Measurements from ENCODE around the gene DNM2. TPM values are rescaled to one million over a fixed set of nuclear protein-coding genes. Genes with fewer than 3 reads are reported as not detected.

DNM2 gene
- total RNA-seq, 1 donor from 2014 or later, result 273 TPM

DNA sequence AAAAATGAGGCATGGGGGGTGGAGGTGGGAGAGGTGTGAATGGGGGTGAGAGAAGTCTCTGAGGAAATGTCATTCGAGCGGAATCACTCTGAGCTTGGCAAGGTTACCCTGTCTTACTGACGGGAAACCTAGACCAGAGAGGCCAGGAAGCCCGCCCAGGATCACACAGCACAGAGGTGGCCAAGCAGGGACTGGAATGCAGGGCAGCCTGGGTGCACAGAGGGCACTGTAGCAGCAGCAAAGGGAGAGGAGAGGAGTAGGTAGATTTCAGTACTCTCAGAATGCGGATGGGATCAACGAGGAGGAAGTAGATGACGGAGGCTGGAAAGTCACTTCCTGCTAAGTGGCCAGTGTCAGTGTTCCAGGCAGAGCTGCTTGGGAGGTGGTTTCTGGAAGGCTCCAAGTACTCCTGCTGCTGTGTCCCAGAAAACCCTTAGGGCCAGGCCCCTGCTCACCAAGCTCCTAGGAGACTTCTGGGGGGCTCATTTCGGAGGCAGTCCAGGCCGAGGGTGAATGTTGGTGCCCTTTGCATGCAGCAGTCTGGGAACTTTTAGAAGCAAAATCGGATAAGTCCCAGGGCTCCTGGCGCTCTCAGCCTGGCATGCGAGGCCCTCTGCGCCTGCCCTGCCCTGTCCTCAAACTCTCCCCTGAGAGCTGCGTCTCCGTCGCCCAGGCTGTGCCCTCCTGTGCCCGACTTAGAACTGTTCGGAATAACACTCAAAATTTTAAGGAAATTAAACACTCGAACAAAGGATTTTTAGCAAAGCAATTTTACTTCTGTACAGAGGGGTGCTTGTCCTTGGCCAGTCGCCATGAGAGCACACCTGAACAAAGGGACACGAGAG is 33.5 kb downstream of the DNM2 start:
- intact Hi-C loops (cut with micrococcal nuclease), result no loop called here

DNA sequence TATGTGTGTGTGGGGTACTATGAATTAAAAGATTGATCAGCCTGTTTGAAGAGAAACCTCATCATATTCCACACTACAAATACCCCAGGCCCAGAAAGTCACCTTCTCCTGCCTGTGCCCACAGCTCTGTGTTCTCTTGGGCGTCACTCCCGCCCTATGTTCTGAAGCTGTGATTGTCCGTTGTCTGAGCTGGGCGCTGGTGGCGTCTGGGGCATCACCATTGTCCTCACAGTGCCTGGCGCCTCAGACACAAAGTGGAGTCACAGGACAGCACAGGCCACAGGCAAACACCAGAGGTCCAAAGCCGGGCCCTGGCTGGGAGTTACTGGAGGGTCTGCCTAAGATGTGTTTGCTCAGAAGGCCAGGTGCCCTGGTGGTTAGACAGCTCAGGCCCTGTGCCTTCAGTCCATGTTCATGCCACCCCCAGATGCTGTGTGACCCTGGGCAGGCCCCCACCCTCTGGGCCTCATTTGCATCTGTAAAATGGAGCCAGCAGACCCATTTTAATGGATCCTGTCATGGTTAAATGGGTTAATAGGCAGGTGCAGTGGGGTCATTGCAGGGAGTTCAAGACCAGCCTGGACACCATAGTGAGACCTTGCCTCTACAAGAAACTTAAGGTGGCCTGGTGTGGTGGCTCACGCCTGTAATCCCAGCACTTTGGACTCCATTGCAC is 34.5 kb downstream of the DNM2 start:
- intact Hi-C loops (cut with micrococcal nuclease), result no loop called here

DNA sequence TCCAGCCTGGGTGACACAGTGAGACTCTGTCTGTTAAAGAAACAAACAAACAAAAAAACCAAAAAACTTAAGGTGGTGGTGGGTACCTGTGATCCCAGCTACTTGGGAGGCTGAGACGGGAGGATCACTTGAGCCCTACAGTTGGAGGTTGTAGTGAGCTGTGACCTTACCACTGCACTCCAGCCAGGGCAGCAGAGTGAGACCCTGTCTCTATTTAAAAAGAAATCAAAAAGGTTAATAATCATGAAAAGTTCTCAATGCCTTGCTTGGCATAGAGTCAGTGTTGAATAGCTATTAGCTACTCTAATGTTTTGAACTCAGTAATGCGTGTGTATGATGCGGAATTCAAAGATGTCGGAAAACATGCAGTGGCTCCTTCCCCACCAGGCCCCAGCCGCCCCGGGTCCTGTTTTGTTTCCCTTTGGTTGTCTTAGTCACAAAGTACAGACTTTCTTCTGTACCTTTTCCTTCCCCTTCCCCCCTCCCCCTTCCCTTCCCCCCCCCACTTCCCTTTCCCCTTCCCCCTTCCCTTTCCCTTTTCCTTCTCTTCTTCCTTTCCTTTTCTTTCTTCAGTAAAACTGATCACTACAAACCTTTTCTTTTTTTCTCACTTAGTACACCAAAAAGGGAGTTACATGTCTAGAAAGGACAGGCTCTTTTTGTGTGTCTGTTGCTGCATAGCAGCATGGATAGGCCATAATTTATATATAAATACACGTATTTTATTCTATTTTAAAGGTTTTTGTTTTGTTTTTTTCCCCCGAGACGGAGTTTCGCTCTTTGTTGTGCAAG is 35.2 kb downstream of the DNM2 start:
- intact Hi-C loops (cut with micrococcal nuclease), result no loop called here

DNA sequence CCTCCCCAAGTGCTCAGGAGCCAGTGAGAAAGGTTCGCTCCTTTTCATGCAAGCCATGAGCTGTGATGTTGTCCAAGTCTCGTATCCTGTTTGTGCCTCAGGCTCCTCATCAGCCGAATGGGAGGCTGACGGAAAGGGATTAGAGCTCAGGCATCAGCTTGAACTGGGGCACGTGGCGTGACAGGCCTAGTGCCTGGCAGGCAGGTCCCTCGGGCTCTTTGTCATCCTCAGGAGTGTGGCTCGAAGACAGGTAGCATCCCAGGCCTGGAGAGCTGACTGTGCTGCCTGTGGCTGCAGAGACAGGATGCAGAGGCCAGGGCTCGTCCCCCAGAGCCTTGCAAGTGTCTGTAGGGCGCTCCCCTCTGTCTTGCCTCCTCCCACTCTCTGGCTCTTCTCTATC is 38.5 kb downstream of the DNM2 start:
- intact Hi-C loops (cut with micrococcal nuclease), result loop anchor here (5.0 kb wide), 1 partner anchor 104 kb away; the partner anchor contains the start of gene ILF3

DNA sequence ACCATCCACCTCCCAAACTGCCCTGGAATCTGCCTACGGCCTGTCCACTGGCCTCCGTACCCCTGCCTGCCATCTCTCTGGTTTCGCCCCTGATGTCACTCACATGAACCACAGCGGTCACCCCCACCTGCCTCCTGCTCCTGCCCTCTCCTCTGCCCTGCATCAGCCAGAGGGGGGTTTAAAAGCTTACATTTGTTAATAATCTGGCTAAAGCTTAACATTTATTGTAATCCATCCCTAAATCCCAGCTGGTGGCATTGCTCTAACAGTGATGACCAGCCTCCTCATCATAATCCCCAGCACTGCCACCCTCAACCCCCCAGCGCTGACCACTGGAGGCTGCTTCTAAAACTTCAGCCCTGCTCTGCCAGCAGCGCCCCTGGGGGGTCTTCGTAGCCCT is 38.9 kb downstream of the DNM2 start:
- intact Hi-C loops (cut with micrococcal nuclease), result loop anchor here (5.0 kb wide), 1 partner anchor 104 kb away; the partner anchor contains the start of gene ILF3

DNA sequence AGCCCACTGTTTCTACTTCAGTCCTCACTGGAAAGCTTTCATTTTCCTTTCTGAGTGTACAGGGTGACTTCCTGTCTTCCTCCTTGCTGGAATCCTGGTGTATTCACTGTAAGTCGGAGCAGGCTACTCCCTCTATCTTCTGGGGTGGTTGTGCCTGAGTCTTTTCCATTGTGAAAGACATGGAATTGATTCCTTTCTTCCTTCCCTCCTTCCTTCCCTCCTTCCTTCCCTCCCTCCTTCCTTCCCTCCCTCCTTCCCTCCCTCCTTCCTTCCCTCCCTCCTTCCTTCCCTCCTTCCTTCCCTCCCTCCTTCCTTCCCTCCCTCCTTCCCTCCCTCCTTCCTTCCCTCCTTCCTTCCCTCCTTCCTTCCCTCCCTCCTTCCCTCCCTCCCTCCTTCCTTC is 40.2 kb downstream of the DNM2 start:
- intact Hi-C loops (cut with micrococcal nuclease), result loop anchor here (5.0 kb wide), 1 partner anchor 106 kb away; the partner anchor contains the start of gene ILF3

DNA sequence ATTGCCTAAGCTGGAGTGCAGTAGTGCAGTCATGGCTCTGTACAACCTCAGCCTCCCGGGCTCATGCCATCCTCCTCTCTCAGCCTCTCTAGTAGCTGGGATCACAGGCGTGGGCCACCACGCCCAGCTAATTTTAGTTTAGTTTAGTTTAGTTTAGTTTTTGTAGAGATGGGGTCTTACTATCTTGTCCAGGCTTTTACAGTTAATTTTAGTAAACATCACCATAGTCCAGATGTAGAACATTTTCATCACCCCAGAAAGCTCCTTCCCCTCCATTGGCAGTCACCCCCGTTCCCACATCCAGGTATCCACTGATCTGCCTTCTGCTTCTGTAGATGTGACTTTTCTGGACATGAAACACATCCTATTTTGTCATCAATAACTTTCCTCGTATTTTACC is 41.1 kb downstream of the DNM2 start:
- intact Hi-C loops (cut with micrococcal nuclease), result loop anchor here (1.0 to 5.0 kb wide), 3 partner anchors 42 to 107 kb away; partner anchors contain the start of genes ILF3 and TMED1

DNA sequence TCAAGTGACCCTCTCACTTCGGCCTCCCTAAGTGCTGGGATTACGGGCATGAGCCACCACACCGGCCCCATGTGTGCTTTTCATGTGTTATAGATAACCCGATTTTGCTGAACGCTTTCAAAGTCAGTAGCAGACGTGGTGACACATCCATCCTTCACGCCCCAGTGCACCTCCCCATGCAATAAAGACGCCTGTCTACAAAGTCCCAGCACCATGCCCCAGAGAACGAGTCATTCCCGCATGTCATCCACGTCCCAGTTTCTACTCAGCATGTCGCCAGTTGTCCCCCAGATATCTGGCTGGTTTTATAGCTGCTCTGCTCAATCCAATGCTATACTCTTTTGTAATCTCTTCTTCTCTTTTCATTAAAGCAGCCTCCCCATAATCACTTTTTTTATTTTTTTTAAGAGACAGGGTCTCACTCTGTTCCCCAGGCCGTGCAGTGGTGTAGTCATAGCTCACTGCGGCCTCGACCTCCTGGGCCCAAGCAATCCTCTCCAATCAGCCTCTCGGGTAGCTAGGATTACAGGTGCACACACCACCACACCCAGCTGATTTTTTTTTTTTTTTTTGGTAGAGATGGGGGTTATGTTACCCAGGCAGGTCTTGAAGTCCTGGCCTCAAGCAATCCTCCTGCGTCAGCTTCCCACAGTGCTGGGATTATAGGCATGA is 42.5 kb downstream of the DNM2 start:
- intact Hi-C loops (cut with micrococcal nuclease), result loop anchor here (2.0 kb wide), 1 partner anchor 36 kb away; no protein-coding TSS in a partner anchor

DNA sequence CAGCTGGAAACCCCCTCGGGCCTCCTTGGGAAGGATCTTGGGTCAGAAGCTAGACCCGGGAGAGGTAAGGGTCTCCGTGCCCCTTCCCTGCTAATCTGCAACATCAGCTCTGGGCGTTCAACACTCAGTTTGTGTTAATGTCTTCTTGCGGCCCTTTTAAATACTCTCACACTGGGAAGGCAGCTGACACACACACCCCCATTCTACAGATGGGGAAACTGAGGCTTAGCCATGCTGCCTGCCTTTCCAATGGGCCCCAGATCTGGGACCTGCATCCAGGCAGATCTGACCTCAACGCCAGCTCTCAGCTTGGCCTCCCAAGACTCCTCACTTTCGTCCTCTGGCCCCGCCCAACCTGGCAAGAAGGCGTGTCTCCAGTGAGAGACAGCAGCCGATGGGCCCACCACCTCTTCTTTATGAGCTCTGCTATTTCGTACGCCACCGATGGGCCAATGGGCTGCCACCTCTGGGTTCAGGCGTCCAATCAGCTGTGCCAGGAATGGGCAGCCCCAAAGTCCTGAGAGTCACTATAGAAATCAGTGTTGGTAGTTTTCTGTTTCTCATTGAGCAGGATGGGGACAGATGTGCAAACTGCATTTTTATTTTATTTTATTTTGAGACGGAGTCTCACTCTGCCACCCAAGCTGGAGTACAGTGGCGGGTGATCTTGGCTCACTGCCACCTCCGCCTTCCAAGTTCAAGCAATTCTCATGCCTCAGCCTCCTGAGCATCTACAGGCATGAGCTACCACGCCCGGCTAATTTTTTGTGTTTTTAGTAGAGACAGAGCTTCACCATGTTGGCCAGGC is 43.8 kb downstream of the DNM2 start:
- intact Hi-C loops (cut with micrococcal nuclease), result loop anchor here (2.0 kb wide), 1 partner anchor 35 kb away; no protein-coding TSS in a partner anchor

DNA sequence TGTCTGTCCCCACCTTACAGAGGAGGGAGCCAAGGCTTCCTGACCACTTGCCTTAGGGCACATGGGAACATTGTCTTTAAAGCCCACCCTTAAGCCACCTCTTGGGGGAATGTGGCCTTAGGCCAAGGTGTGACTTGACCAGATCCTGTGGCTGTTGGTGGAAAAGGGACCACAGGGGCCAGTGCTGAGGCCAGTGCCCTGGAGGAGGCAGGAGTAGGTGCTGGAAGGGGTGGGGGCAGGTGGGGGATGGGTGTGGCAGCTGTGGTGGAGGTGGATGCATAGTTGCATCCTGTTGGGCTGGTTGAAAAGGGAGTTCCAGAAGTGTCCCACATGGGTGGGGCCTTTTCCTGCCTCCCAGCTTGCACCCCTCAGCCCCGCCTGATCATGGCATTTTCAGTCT is 44.8 kb downstream of the DNM2 start:
- intact Hi-C loops (cut with micrococcal nuclease), result no loop called here

DNA sequence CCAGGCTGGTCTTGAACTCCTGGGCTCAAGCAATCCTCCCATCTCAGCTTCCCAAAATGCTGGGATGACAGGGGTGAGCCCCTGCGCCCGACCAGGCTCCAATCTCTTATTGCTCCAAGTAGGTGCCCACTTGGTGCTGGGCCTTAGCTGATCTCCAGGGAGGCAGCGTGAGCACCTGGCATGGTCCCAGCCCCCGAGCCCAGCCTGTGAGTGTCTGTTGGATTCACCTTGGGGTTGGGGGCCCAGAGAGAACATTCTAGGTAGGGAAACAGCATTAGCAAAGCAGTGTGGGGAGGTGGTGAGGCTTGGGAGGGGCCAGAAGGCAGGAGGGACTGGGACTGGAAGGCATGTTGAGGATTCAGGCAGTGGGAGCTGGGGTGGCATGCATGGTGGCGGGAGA is 45.5 kb downstream of the DNM2 start:
- intact Hi-C loops (cut with micrococcal nuclease), result no loop called here

DNA sequence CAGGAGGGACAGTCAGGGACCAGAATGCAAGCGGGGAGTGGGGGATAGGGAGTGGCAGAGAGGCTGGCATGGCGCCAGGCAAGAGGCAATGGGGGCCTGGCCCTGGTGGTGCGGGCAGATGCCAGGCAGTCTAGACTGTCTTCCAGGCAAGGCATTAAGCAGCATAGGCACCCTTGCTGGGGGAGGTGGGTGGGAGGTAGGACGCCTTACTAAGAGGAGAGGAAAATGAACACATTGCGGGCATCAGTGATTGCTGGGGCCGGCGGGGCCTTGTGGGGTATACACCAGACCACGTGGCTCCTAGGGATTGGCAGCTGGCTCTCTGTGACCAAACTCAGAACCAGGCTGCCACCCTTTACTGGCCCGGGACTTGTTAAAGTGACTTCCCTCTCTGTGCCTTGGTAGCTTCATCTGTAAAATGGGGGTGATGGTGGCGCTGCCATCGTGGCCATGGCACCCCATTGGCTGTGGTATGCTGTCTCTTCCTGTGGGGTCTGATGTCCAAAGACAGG is 46.0 kb downstream of the DNM2 start:
- intact Hi-C loops (cut with micrococcal nuclease), result no loop called here

DNA sequence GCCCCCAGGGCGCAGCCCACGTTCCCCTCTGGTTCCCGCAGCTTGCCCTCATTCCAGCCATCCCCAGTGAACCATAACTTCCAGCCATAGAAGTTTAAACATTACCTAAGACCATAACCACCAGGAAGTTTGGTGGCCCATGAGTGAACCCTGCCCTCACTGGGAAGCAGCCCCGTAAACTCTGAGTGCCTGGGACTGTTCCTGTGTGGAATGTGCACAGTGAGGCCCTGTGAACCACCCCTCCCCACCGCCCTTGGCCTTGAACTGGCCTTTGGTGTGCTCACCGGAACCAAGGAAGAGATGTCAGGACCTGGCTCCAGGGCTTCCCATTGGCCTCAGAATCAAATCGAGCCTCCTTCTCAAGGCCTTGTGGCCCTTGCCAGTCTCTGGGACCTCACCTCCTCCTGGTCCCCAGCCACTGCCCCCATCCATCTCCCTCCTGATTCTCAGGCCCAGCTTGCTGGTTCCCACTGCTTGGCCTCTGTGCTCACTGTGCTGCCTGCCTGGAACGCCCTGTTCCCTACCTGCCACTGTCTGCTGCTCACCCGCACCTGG is 46.5 kb downstream of the DNM2 start:
- intact Hi-C loops (cut with micrococcal nuclease), result no loop called here

DNA sequence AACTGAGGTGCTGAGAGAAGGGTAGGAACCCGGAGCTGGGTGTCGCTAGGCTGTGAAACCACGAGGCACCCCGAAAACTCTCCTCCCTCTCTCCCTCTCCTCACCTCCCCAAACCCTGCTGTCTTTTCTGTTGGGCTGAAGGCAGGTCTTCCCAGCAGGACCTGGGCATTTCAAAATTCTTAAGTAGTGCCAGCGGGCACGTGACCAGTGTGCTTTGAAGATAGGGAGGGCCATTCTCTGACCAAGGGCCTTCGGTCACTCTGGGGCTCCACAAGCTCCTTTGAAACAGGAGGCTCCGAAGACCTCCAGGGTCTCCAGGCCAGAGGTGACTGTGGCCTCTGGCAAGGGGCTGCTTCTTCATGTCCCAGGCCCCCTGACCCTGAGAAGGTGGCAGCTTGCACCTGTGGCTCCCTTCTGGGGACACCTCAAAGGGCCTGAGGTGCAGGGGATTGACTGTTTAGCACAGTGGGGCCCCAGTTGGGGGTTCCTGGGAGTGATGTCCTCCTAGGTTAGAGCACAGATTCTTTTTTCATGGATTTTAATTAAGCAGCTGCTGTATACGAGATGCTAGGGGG is 48.3 kb downstream of the DNM2 start:
- intact Hi-C loops (cut with micrococcal nuclease), result no loop called here

DNA sequence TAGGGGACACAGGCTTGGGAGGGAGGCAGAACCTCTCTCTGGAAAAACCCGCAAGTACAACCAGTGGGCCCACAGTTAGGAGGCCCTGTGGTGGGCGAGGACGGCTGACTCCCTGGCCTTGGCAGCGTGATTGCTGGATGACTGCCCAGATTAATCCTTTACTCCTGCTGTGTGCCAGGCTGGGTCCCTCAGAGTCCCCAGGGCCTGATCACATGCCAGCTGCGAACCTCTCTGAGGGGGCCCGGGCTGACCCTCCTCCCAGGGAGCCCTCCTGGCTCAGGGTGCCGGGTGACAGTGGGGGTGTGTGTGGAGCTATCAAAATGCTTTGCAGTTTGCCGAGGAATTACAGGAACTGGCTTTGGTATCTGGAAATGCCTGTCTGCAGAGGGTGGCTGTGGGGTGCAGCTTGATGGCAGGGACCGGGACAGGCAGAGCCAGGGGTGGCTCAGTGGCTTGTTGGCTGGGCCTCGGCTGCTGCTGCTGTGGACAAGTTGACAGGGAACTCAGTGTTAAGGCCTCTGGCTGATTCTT is 48.9 kb downstream of the DNM2 start:
- intact Hi-C loops (cut with micrococcal nuclease), result no loop called here

DNA sequence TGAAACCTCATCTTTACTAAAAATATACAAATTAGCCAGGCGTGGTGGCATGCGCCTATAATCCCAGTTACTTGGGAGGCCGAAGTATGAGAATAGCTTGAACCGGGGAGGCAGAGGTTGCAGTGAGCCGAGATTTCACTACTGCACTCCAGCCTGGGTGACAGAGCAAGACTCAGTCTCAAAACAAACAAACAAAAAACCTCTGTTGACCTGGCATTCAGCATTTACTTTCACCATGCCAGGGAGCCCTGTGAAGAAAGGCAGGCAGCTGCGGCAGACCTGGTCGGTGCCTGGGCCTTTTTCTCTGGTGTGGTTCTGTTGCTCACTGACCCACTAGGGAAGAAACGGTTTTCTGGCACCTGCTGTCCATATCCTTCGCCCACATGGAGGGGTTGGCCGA is 49.8 kb downstream of the DNM2 start:
- intact Hi-C loops (cut with micrococcal nuclease), result no loop called here

DNA sequence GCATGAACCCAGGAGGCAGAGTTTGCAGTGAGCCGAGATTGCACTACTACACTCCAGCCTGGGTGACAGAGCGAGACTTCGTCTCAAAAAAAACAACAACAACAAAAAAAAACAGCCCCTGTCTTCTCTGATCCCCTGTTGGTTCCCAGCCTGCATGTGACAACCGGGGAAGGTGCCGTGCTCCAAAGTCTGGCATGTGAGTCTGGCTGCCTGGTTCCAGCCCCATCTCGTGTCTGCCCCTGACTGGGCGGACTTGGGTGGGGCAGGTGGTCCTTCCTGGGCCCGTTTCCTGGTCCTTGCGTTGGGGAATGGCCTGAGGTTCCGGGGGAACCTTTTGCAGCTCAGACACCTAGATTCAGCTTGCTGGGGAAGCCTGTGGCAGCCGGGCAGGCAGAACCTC is 50.5 kb downstream of the DNM2 start:
- intact Hi-C loops (cut with micrococcal nuclease), result no loop called here

DNA sequence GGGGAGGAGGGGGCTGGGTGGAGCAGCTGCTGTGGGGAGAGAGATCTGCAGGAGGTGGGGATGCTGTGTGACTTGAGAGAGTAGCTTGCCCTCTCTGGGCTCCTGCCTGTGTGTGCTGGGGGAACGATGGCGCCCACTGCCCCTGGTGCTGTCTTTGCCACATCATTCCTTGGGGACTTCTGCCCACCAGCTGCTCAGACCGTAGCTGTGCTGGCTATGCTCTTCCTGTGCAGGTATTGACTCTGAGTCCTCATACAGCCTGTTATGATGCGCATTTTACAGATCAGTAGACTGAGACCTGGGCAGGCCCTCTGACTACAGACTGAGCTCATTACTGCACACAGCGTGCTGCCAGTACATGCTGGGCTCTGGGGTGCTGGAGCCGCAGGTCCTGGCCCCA is 51.1 kb downstream of the DNM2 start:
- intact Hi-C loops (cut with micrococcal nuclease), result no loop called here

All from T-helper 2 cell treated with Interferon-gamma antibody and Interleukin-4, amounts not matched to agents 100 ng/mL and 5 ng/mL, for 36 hours (primary cell).